NCI-H748 (cell line): ENCODE measurements around the gene TMEM170A.
"Not testable (repeated sequence)": the region's sequence is repeated elsewhere in the genome, so short reads cannot be mapped to it uniquely, and the experiment has no call there.

Experiments
- DNase-seq: peaks from one replicate; lab custom pipeline; 2025; ENCODE audit not compliant: unreplicated experiment; lab: John Stamatoyannopoulos, UW

Gene TMEM170A

GRCh38 chr16:75464122-75464918 is at the start of gene TMEM170A:
TSS of gene TMEM170A (minus strand) at chr16:75464689. CDS start at chr16:75464600, 89 bp downstream.
- DNase-seq: peak; percentile 97

- DNase-seq: no peak
Measured at GRCh38 chr16:75506574-75506973, 42.1 kb upstream of the TMEM170A start.

GRCh38 chr16:75506107-75506506 is 41.6 kb upstream of the TMEM170A start:
- DNase-seq: no peak

- DNase-seq: no peak
Measured at GRCh38 chr16:75503801-75504200, 39.3 kb upstream of the TMEM170A start.

- no peak for DNase-seq
Measured at GRCh38 chr16:75502916-75503605, 38.6 kb upstream of the TMEM170A start.

- not testable (repeated sequence) for DNase-seq
Measured at GRCh38 chr16:75501820-75502219, 37.3 kb upstream of the TMEM170A start.

- no peak for DNase-seq
Measured at GRCh38 chr16:75501359-75501758, 36.9 kb upstream of the TMEM170A start.

GRCh38 chr16:75498605-75499322 is 34.3 kb upstream of the TMEM170A start:
- DNase-seq: peak; percentile 47

GRCh38 chr16:75497558-75497957 is 33.1 kb upstream of the TMEM170A start:
- DNase-seq: no peak

- peak; percentile 60 for DNase-seq
Measured at GRCh38 chr16:75495076-75495674, 30.7 kb upstream of the TMEM170A start, which contains the start of gene CHST6. TSS of gene CHST6 (minus strand) at chr16:75495441. CDS start at chr16:75479828, 15,613 bp downstream.

- no peak for DNase-seq
Measured at GRCh38 chr16:75494661-75495075, 30.2 kb upstream of the TMEM170A start.

- DNase-seq: no peak
Measured at GRCh38 chr16:75494184-75494583, 29.7 kb upstream of the TMEM170A start.

GRCh38 chr16:75491876-75492275 is 27.4 kb upstream of the TMEM170A start:
- DNase-seq: peak; percentile 10

- DNase-seq: no peak
Measured at GRCh38 chr16:75488322-75488721, 23.8 kb upstream of the TMEM170A start.

GRCh38 chr16:75486676-75487313 is 22.3 kb upstream of the TMEM170A start:
- DNase-seq: no peak

GRCh38 chr16:75486014-75486675 is 21.7 kb upstream of the TMEM170A start:
- DNase-seq: no peak

GRCh38 chr16:75485230-75486013 is 20.9 kb upstream of the TMEM170A start:
- no peak for DNase-seq

GRCh38 chr16:75483222-75483621 is 18.7 kb upstream of the TMEM170A start:
- no peak for DNase-seq
